GM11168 (cell line): ENCODE data around the gene INSIG1.

ENCODE experiments used
- in situ Hi-C: fragments of 300-500 bp; cut with MboI; formaldehyde crosslinking; loops from one replicate; pipeline ENCODE4 v1.12.0; 2022; ENCODE audit warnings: low sequenced_read_pairs; ENCODE audit not compliant: unreplicated experiment

The INSIG1 gene

DNA sequence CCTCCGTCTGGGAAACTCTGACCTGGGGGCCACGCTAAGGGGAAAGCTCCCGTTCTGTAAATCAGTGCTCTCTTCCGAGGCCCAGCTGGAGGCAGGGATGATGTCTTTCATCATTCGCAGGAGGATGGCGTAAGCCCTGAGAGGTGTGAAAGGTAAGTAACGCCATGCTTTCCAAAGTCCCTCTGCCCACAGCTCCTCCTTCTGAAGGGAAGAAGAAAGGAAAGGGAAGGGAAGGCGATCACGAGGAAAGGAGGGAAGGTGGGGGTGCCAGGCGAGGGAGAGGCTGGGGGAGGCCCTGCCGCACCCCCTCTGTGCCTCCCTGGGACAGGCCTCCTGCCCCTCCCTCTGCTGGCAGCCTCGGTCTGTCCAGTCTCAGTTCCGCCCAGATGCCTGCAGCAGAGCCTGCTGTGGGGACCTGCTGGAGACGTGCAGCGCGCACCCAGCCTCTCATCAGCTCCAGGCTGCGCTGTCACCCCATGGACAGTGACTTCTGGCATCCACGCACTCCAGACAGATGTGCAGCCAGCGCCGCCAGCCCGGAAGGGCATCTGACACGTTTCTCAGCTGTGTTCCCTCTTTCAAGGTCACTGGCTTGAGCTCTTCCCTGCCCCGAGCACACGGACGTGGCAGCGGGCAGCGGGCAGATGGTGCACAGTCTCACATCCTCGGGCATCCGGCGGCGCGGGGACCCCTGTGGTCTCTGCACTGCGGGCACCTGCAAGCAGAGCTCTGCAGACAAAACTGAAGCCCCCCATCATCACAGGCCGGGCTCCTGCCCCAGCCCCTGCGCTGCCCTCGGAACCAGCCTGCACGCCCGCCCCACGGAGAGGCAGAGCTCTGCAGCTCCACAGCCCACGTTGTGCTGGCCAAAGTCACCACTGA is 60.6 kb downstream of the INSIG1 start:
- in situ Hi-C loops: no loop called here

GRCh38 chr7:155358948-155359712 is 61.5 kb downstream of the INSIG1 start:
- in situ Hi-C loops: no loop called here
